HG03097 (cell line): Measurements from ENCODE around the gene VPS4A.
"Not testable (repeated sequence)": the region's sequence is repeated elsewhere in the genome, so short reads cannot be mapped to it uniquely, and the experiment has no call there.

Experiments
- ATAC-seq: cut with Tn5 transposase; IDR thresholded peaks from one replicate; pipeline ENCODE4 v1.9.1; 2021; ENCODE audit not compliant: unreplicated experiment, low FRiP score

Gene VPS4A

DNA sequence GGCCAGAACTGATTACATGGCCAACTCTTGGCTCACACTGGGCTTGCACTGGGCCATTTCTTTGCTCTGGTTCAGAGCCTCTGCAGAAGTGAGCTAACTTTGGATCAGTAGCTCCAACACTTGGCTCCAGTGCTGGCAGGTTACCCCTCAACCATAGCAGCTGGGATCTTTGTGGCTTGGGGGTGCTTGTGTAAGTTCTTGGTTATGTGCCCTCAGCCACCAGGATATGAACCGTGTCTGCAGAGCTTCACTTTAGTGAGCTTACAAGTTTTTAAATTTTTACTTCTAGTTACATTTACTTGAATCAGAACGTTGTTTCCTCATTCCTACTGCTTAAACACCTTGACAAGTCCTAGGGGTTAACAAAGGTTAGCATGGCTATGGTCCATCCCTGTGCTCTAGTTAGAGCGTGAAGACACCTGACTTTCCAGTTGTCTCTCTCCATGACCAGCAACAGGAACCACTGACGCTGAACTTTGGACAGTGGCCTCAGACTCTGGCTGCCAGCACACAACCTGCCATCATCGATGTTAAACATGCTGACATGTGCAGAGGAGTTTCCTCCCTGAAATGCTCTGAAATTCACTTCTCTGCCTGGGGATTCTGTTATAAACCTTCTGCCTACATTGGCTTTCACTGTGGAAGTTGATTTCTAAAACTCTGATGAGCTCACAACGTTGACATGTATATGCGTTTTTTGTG is 15.2 kb downstream of the VPS4A start:
- no peak for ATAC-seq

DNA sequence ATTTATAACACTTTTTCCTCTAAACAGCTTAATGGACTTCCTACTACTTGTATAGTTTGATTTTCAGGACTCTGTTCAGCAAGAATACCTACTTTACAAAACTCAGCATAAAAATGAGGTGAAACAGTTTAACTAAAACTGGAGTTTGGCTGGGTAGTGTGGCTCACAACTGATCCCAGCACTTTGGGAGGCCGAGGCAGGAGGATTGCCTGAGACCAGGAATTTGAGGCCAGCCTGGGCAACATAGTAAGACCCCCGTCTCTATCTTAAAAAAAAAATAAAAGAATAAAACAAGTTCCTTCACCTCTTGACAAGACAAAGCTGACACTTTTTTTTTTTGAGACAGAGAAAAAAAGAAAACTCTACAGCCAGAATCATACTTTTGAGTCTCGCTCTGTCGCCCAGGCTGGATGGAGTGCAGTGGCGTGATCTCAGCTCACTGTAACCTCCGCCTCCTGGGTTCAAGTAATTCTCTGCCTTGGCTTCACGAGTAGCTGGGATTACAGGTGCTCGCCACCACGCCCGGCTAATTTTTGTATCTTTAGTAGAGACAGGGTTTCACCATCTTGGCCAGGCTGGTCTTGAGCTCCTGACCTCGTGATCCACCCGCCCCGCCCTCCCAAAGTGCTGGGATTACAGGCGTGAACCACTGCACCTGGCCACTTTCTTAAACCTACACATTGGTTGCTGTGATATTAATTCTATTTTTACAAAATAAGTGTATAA is 16.6 kb downstream of the VPS4A start:
- no peak for ATAC-seq

DNA sequence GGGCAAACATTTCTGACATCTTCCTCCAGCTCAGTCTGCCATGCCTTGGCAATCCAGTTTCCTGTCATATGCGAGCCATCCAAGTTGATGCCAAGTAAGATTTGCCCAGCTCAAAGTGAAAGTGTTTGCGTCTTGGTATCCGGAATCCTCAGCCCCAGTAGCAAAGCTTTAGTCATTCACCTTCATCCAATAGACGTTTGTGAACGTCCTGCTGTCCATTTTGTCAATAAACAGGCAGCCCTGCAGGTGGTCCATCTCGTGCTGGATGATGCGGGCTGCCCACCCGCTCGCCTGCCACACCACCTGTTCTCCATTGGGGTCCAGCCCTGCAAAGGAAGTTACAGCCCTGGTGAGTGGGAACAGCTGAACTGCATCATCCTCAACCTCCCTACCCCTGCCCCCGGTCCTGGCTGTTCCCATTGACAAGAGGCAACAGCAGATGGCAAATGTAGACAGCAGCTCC is 17.7 kb downstream of the VPS4A start:
- ATAC-seq, result no peak

DNA sequence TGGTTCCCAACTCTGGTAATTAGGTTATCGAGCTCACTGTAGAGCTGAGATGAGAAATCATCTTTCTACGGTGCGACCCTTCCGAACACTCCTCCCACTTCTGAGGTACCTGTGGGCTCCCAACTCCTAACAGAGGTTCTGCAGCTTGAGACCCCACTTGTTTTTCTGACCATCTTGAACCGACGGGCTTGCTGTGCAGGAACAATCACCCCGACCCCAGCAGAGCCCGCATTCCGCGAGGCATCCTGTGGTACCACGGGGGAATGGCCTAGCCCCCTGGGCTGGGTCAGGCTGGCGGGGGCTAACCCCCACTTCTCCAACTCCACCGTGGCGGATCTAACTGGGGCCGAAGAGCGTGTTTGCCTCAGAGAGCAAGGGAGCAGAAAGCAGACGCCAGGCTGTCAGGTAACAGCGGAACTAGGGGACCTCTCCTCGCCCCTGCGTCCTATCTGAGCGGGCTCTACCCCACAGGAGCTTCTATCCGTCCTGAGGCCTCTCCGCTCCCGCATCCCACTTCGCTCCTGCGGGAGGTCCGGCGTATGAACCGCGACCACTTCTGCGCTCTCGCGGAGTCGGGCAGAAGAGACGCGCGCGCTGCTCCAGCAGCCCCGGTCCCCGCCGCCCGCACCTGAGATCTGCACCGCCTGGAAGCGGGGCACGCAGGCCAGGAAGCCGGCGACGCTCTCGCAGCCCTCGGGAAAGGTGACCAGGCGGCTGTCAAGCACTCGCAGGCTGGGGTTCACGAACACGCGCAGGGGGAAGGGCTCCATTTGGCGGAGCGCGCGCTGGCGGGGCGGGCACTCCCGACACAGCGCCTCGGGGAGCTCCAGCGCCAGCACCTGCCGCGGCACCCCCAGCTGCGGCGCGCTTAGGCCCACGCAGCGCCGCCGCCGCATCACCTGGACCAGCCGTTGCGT is 18.5 kb downstream of the VPS4A start:
- no peak for ATAC-seq

DNA sequence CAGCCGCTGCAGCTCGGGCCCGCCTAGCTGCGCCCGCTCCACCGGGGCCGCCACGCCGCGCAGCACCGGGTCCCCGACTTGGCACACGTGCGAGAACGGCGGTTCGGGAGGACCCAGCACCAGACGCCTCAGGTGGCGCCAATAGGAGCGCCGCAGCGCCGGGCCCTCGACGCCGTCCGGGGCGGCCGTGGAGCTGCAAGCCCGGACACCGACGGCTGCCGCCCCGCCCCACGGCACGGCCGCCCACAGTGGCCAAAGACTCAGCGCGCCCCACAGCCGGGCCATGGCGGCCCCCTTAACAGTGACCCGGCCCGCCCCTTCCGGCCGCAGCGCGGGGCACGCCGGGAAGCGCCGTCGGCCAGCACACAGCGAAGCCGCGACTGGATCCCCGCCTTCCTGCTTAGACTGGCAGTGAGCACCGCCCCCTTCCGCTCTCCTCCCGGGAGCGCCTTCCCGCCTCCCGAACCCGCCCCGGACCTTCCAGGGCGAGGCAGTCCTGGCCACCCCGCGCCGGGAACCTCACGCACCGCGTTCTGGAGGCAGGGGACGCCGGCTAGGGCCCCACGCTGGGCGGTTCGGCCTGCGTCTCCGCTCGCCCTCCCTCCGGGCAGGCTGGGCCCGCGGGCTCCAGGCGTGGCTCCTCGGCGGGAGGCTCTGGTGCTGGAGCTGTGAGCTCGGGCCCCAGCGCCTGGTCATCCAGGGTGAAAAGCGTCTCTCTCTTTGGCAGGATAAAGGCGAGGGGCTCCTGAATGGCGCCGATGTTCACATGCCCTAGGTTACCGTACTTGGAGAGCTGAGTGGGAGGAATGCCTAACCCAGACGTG is 19.3 kb downstream of the VPS4A start, which contains the start of gene PDF:
Gene PDF, minus strand, starts transcription at position 303 of the 824 bp plus-strand sequence. Its CDS starts 18 bp downstream, at position 285.
- ATAC-seq, result peak; percentile 90

DNA sequence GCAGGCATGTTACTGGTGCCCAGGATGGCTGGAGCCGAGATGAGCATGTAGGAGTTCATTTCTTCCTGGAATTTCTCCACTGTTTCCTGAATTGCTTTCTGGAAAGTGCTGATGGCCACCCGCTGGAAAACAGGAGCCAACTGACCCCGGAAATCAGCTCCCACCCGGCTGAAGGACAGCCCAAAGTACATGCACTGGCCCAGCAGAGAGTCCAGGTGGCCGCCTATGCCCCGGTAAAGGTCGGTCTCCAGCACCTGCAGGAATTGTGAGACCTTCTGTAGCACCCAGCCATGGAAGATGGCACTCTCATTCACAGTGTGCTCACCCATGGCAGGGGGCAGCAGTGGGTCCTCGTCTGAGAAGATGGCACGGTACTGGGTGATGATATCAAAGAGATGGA is 23.5 kb downstream of the VPS4A start:
- ATAC-seq, result no peak

DNA sequence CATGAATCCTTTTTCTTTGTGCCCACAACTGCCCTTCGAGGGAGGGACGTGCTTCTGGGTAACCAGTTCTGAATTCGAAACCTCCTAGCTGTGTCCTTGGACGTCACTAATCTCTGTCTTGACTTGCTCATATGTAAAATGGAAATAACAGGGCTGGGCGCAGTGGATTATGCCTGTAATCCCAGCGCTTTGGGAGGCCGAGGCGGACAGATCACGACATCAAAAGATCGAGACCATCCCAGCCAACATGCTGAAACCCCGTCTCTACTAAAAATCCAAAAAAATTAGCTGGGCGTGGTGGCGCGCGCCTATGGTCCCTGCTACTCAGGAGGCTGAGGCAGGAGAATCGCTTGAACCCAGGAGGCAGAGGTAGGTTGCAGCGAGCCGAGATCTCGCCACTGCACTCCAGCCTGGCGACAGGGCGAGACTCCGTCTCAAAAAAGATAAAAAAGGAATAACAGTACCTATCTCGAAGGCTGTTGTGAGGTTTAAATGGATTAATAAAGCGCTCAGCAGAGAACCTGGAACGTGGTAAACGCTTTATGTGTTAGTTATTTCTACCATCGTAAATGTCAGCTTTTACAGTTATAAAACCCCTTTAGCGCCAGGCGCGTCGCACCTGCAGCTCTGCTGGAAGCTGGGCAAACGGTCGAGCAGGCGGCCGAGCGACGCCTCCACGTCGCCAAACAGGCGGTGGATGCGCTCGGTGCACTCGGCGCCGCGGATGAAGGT is 27.6 kb downstream of the VPS4A start:
- no peak for ATAC-seq

DNA sequence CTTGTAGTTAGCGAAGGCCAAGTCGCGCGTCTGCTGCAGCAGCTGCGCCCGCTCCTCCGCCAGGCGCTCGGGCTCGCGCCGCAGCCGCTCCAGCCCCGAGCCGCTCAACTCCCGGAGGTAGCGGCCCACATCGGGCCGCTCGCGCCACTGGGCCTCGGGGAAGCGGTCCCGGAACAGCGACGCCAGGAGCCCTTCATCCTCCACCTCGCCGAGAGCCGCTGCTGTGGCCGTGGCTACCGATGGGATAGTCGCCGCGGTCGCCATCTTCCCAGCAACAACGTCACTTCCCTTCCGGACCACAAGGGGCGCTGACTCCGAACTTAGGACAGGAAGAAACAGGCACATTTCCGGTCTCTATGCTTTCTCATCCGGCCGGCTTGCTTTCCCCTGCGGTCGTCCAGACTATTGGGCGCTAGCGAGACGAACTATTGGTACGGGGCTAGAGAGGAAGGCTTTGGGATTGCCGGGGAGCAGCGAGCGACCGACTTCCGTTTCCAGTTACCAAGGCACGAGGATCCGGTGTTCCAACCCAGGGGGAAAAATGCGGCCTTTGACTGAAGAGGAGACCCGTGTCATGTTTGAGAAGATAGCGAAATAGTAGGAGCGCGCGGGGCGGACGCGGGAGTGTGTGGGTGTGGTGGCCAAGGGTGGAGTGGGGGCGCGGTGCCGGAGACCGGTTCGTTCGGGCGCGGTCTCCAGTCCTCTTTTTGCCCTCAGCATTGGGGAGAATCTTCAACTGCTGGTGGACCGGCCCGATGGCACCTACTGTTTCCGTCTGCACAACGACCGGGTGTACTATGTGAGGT is 28.3 kb downstream of the VPS4A start, which contains the start of the genes COG8 and NIP7:
Gene COG8, minus strand, starts transcription at position 276 of the 806 bp plus-strand sequence. Its CDS starts 12 bp downstream, at position 264.
Gene NIP7, plus strand, starts transcription at position 484 of the 806 bp plus-strand sequence. Its CDS starts 58 bp downstream, at position 542.
- ATAC-seq, result peak; percentile 85

DNA sequence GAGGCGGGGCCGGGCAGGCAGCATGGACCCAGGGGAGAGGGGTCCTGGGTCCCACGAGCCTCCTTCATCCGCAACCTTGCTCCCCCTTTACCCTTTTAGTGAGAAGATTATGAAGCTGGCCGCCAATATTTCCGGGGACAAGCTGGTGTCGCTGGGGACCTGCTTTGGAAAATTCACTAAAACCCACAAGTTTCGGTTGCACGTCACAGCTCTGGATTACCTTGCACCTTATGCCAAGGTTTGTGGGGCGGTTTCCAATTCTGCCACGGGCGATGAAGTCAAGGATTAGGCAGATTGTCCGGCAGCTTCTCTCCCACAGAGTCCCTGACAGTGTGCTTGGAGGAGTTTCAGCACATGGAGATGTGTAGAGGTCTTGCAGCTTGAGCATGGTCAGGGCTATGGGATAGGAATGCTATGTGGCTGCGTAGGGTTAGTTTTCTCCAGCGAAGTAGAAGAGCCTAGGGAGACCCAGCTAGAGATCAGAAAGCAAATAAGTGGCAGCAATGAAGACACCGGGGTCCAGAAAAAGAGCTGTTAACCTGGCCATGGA is 29.0 kb downstream of the VPS4A start:
- ATAC-seq, result no peak

DNA sequence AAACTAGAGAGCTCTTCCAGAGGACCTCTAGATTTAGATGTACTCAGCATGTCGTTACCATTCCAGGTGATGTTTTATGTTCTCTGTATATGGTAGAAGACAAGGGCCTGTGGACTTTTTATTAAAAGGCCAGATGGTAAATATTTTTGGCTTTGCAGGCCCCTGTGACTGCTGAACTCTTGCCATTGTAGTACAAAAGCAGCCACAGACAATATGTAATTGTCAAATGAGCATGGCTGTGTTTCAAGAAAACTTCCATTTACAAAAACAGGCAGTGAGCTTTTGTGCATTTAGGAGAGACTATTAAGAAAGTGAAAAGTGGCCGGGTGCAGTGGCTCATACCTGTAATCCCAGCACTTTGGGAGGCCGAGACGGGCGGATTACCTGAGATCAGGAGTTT is 33.0 kb downstream of the VPS4A start:
- no peak for ATAC-seq

DNA sequence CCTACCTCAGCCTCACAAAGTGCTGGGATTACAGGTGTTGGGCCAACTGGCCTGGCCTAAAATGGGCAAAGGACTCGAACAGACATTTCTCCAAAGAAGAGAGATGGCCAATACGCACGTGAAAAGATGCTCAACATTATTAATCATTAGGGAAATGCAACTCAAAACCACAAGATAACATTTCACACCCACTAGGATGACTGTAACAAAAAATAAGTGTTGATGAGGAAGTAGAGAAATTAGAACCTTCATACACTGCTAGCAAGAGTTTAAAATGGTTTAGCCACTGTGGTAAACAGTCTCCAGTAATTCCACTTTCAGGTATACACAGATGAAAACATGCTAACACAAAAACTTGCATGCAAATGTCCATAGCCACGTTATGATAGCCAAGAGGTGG is 34.8 kb downstream of the VPS4A start:
- ATAC-seq, result no peak

DNA sequence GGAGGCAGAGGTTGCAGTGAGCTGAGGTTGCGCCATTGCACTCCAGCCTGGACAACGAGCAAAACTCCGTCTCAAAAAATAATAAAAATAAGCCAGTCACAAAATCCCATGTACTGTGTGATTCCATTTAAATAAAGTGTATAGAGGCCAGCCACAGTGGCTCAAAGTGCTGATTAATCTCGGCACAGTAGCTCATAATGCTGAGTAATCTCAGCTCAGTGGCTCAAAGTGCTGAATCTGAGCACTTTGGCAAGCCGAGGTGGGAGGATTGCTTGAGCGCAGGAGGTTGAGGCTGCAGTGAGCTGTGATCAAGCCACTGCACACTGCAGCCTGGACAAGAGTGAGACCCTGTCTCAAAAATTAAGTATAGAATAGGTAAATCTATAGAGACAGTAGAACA is 35.5 kb downstream of the VPS4A start:
- no peak for ATAC-seq

DNA sequence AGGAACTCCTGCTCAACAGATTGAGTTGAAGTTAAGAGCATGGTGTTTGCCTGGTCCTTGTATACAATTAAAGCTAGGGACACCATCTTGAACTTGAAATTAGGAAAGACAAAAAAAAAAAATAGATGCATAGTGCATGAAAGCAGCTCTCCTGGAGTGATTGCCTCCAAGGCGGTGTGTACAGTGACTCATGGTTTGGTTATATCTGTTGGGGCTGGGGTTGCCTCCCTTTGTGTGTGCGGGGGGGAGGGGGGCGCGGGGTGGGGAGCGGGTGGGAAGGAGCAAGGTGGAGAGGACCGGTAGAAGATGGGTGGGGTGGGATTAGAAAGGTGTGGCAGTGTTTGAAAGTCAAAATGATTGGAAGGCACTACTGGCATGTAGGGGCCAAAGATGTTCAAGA is 37.1 kb downstream of the VPS4A start:
- no peak for ATAC-seq

DNA sequence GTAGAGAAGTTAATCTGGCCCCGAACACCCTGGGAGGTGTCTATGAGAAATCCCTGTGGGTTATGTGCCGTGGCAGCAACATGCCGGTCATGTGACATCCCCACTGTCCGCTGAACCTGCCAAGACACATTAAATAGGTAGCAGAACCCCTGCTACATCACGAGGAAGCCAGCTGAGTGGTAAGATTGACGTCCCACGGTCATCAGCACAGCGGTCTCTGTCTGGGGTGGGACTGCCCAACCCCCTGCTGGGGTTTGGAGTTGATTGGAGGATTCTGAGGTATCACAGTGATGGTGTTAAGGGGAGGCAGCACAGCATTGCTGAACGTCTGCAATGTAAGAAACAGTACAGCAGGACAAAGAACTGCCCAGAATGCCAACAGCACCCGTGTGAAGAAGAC is 38.4 kb downstream of the VPS4A start:
- ATAC-seq, result no peak

DNA sequence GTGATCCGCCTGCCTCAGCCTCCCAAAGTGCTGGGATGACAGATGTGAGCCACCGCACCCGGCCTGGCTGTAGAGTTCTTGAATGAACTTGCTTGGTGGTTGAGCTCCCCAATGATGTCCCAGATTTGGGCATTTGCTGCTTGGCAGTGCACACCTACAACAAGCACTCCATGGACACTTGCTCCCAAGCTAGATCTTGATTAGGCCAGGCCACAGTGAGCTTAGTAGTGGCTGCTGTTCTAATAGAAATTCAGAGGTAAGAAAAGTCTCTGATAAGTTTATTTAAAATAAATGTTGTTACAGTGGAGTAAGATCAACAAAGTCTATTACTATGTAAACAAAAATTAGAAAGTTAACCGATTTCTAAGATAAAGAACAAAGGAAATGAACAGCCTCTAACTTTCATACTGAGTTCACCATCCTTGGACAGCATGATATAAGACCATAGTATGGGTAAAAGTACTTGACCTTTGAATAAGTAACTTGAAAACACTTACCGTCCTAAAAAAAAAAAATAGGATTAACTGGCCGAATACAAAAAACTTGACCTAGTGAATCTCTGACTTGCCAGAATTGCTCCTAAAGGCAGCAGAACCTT is 39.5 kb downstream of the VPS4A start:
- no peak for ATAC-seq

DNA sequence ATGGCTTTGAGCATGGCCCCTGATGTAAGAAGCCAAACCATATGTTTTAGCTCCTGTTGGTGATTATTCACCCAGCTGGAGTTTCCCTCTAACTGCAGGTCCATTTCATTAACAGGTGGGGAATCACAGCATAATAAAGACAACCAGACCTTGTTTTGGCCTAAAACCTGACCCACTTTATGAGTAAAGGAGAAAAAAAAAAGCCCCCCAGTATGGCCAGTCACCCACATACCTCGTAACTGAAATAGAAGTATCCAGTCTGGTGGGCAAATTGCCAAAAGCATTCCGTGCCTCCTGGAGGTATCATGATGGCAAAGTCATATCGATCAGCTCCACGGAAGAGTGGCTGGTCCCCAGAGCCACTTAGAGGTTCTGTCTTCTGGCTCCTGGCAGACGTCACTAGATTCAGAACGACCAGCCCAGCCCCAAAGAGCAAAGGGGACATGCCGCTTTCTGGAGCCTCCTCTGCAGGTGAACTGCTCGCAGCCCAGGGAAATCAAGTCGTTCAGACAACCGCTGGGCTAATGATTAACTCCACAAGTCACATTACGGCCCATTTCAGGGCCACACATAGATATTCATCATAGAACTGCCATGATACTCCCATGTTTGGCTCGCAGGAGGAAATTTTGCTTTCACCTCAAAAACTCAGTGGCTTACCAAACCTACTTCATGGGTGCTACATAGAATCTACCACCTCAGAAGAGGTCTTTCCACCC is 40.3 kb downstream of the VPS4A start, which contains the start of gene TMED6:
Gene TMED6, minus strand, starts transcription at position 478 of the 719 bp plus-strand sequence. Its CDS starts 33 bp downstream, at position 445.
- ATAC-seq, result no peak

DNA sequence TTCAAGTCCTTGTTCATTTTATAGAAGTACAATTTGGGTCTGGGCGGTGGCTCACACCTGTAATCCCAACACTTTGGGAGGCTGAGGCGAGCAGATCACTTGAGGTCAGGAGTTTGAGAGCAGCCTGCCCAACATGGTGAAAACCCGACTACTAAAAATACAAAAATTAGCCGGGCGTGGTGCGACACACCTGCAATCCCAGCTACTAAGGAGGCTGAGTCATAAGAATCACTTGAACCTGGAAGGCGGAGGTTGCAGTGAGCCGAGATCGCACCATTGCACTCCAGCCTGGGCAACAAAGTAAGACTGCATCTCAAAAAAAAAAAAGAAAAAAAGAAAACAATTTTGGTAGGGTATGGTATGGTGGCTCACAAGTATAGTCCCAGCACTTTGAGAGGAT is 48.9 kb downstream of the VPS4A start:
- ATAC-seq, result not testable (repeated sequence)
